ENCODE results near the gene AP3D1.
A peak's percentile ranks its signal among the peaks of the same experiment; 100 is the strongest.

Gene AP3D1

GRCh38 chr19:2081873-2082810, 69.2 kb downstream of the AP3D1 start:
- no peak for DNase-seq

DNA sequence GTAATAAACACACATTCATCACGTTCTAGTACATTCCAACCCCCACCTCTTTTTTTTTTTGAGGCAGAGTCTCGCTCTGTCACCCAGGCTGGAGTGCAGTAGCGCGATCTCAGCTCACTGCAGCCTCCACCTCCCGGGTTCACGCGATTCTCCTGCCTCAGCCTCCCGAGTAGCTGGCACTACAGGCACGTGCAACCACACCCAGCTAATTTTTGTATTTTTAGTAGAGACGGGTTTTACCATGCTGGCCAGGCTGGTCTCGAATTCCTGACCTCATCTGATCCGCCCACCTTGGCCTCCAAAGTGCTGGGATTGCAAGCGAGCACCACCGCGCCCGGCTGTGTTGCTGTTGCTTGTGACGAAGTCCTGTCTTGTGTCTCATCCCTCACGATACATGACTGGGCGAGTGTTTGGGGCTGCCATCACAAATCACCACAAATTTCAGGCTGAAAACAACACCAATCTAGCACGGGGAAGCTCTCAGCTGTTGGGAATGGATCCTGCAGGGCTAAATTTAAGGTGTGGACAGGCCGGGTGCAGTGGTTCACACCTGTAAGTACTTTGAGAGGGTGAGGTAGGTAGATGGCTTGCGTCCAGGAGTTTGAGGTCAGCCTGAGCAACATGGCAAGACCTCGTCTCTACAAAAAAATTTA, 70.9 kb downstream of the AP3D1 start:
- no peak for DNase-seq

GRCh38 chr19:2079865-2080301, 71.5 kb downstream of the AP3D1 start:
- DNase-seq: no peak

GRCh38 chr19:2079076-2079864, 72.1 kb downstream of the AP3D1 start:
- DNase-seq: no peak

GRCh38 chr19:2077833-2078619, 73.3 kb downstream of the AP3D1 start:
- DNase-seq: no peak

DNA sequence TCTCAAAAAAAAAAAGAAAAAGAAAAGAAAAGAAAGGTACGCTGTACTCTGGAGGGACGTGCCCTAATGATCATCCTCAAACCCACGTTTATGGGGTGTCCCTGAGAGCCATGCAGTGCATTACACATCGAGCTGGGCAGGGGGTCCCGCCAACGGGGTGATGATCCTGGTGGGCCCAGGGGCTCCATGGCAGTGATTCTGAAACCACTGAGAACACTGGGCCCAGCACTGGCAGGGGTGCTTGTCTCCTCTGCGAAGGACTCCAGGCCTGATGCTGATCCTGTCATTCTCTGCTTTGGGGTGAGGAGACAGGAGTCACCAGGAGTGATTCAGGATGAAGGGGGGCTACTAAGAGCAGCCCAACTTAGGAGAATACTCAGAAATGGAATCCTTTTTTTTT, 74.0 kb downstream of the AP3D1 start:
- DNase-seq: no peak

- DNase-seq: no peak
Measured at GRCh38 chr19:2076526-2076944, 74.8 kb downstream of the AP3D1 start.

GRCh38 chr19:2072757-2073551, 78.4 kb downstream of the AP3D1 start:
- DNase-seq: no peak

DNA sequence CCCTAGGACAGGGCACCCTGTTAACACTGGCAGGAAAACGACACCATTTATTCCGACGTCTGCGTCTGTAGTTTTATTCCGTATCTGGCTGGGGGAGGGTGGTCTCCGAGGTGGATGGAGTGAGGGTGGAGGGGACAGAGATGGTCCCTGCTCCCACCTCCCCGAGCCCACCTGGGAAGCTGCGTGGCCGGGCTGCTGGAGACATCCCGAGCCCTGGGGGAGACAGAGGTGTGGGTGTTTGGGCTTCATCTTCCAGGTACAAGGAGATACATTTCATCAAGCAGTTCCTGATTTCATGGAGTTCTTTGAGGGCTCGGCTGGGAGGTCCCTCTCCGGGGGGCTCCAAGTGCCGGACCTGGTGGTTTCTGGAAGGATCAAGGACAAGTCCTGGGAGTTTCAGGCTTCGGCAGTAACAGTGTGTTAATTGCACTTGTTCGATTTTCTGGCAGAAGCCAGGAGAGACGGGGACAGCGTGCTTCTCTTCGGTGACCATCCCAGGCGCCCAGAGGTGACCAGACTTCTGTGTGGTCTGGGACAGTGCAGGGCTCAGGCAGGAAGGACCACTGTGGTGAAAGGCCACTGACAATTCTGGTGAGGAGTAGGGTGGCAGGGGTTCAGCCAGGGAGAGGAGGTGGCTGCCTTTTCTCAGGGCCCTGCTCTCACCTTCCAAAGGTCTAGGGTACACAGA, 80.2 kb downstream of the AP3D1 start:
- DNase-seq: no peak

DNA sequence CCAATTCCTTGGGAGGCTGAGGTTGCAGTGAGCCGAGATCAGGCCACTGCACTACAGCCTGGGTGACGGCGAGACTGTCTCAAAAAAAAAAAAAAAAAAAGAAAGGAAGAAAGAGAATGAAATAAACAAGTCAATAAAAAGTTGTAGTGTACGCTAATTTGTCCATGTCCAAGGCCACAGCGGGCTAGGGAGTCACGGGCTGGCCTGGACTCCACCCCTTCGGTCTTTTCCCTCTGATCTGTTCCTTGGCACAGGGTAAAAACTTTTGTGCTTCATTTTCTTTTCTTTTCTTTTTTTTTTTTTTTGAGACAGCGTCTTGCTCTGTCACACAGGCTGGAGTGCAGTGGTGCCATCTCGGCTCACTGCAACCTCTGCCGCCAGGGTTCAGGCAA, 80.9 kb downstream of the AP3D1 start:
- DNase-seq: no peak

GRCh38 chr19:2064788-2065524, 86.4 kb downstream of the AP3D1 start:
- no peak for DNase-seq

- DNase-seq: no peak
Measured at GRCh38 chr19:2064395-2064787, 87.0 kb downstream of the AP3D1 start.

- DNase-seq: no peak
Measured at GRCh38 chr19:2063824-2064223, 87.5 kb downstream of the AP3D1 start.

DNA sequence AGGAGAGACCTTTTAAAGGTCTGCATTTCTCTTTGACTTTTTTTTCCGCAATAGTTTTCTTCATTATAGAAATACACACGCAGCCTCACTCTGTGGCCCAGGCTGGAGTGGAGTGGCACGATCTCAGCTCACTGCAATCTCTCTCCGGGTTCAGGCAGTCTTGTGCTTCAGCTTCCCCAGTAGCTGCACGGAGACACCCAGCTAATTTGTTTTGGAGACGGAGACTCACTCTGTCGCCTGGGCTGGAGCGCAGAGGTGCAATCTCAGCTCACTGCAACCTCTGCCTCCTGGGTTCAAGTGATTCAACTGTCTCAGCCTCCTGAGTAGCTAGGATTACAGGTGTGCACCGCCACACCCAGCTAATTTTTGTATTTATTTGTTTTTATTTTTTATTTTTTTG, 88.6 kb downstream of the AP3D1 start:
- DNase-seq: no peak

- DNase-seq: no peak
Measured at GRCh38 chr19:2062389-2062729, 89.0 kb downstream of the AP3D1 start.

- DNase-seq: peak; percentile 93 to 96
Measured at GRCh38 chr19:2061495-2062388, 89.6 kb downstream of the AP3D1 start.

GRCh38 chr19:2060884-2061494, 90.4 kb downstream of the AP3D1 start:
- peak in 1 of 2 experiments; percentile 32 for DNase-seq

GRCh38 chr19:2059422-2060201, 91.8 kb downstream of the AP3D1 start:
- peak in 1 of 2 experiments; percentile 28 for DNase-seq

Data from NCI-H1930 (cell line).